Measurements from ENCODE around the gene NAT8.
"Not testable (repeated sequence)": the region's sequence is repeated elsewhere in the genome, so short reads cannot be mapped to it uniquely, and the experiment has no call there.

NAT8 gene

GRCh38 chr2:73642338-73643018 lies at the start of gene NAT8:
TSS of gene NAT8 (minus strand) at chr2:73642422. CDS start at chr2:73641628, 794 bp downstream.
- DNase-seq: no peak

GRCh38 chr2:73690372-73691088 lies 48.3 kb upstream of the NAT8 start:
- not testable (repeated sequence) for DNase-seq

- DNase-seq: not testable (repeated sequence)
Observed at GRCh38 chr2:73688494-73688893, 46.3 kb upstream of the NAT8 start.

GRCh38 chr2:73685764-73686438 lies 43.7 kb upstream of the NAT8 start:
- no peak for DNase-seq

- DNase-seq: not testable (repeated sequence)
Observed at GRCh38 chr2:73684905-73685304, 42.7 kb upstream of the NAT8 start.

GRCh38 chr2:73684325-73684724 lies 42.1 kb upstream of the NAT8 start:
- DNase-seq: not testable (repeated sequence)

- not testable (repeated sequence) for DNase-seq
Observed at GRCh38 chr2:73679951-73680571, 37.8 kb upstream of the NAT8 start.

GRCh38 chr2:73679237-73679636 lies 37.0 kb upstream of the NAT8 start:
- DNase-seq: not testable (repeated sequence)

- not testable (repeated sequence) for DNase-seq
Observed at GRCh38 chr2:73678008-73678407, 35.8 kb upstream of the NAT8 start.

GRCh38 chr2:73676211-73676610 lies 34.0 kb upstream of the NAT8 start:
- DNase-seq: not testable (repeated sequence)

- not testable (repeated sequence) for DNase-seq
Observed at GRCh38 chr2:73674696-73675157, 32.5 kb upstream of the NAT8 start.

- not testable (repeated sequence) for DNase-seq
Observed at GRCh38 chr2:73669976-73670375, 27.8 kb upstream of the NAT8 start.

GRCh38 chr2:73667239-73667638 lies 25.0 kb upstream of the NAT8 start:
- DNase-seq: not testable (repeated sequence)

- no peak for DNase-seq
Observed at GRCh38 chr2:73654175-73654574, 12.0 kb upstream of the NAT8 start.

GRCh38 chr2:73652348-73652747 lies 10.1 kb upstream of the NAT8 start:
- DNase-seq: no peak

- no peak for DNase-seq
Observed at GRCh38 chr2:73651591-73652230, 9.5 kb upstream of the NAT8 start.

GRCh38 chr2:73647690-73648089 lies 5.5 kb upstream of the NAT8 start:
- DNase-seq: not testable (repeated sequence)

GRCh38 chr2:73641767-73642062 lies 507 bp downstream of the NAT8 start:
- no peak for DNase-seq

- no peak for DNase-seq
Observed at GRCh38 chr2:73640946-73641766, 1.1 kb downstream of the NAT8 start.

GRCh38 chr2:73640511-73640911 lies 1.7 kb downstream of the NAT8 start:
- no peak for DNase-seq

- DNase-seq: no peak
Observed at GRCh38 chr2:73638429-73638828, 3.8 kb downstream of the NAT8 start.

- not testable (repeated sequence) for DNase-seq
Observed at GRCh38 chr2:73636977-73637376, 5.2 kb downstream of the NAT8 start.

All from NCI-H2081 treated with DMSO at 0.1 percent for 48 hours (cell line).